Measurements from ENCODE around the gene CD248. TPM values are rescaled to one million over a fixed set of nuclear protein-coding genes. Genes with fewer than 3 reads are reported as not detected.
"Not testable (repeated sequence)": the region's sequence is repeated elsewhere in the genome, so short reads cannot be mapped to it uniquely, and the experiment has no call there.

Gene CD248
- total RNA-seq, 1 donor from 2014 or later, result 31.9 TPM

- Mint-ChIP-seq H3K27ac (peak overlapping the region; percentile 77), H3K4me1 (ENCODE audit: unreplicated experiment) (peaks cover 21% of the 10 kb centered on the region), H3K36me3 (no peaks in the 10 kb centered on the region), H3K9me3 (no peaks in the 10 kb centered on the region), H3K27me3 (peaks cover 9% of the 10 kb centered on the region), H3K4me3 (peak overlapping the region; percentile 93)
- TF ChIP-seq CTCF (conservative IDR thresholded peaks at IDR 0.05), result peak; percentile 52
- DNase-seq (ENCODE audit: extremely low spot score, unreplicated experiment), result peak; percentile 86
Observed at GRCh38 chr11:66313321-66314185, 3.3 kb downstream of the CD248 start.

- H3K27ac Mint-ChIP-seq, result peak overlapping the region; percentile 95
- H3K9me3 Mint-ChIP-seq, result no peaks in the 10 kb centered on the region
- no peaks in the 10 kb centered on the region for H3K36me3 Mint-ChIP-seq
- DNase-seq (ENCODE audit: extremely low spot score, unreplicated experiment), result peak; percentile 99
- peaks cover 9% of the 10 kb centered on the region for H3K27me3 Mint-ChIP-seq
- peak overlapping the region; percentile 93 for H3K4me3 Mint-ChIP-seq
- no peak for TF ChIP-seq CTCF (conservative IDR thresholded peaks at IDR 0.05)
- peaks cover 15% of the 10 kb centered on the region for H3K4me1 Mint-ChIP-seq (ENCODE audit: unreplicated experiment)
Observed at GRCh38 chr11:66312549-66313320, 4.1 kb downstream of the CD248 start.

- Mint-ChIP-seq H3K27me3 (peaks cover 15% of the 10 kb centered on the region), H3K27ac (peak overlapping the region; percentile 95)
- TF ChIP-seq CTCF (conservative IDR thresholded peaks at IDR 0.05), result peak; percentile 89
Observed at GRCh38 chr11:66311965-66312548, 4.8 kb downstream of the CD248 start.

GRCh38 chr11:66311470-66311964 is 5.3 kb downstream of the CD248 start:
- DNase-seq (ENCODE audit: extremely low spot score, unreplicated experiment), result no peak
- Mint-ChIP-seq H3K4me1 (ENCODE audit: unreplicated experiment) (peaks cover 10% of the 10 kb centered on the region), H3K4me3 (peak overlapping the region; percentile 93), H3K9me3 (no peaks in the 10 kb centered on the region), H3K27ac (peak overlapping the region; percentile 95), H3K36me3 (no peaks in the 10 kb centered on the region), H3K27me3 (peaks cover 16% of the 10 kb centered on the region)
- no peak for TF ChIP-seq CTCF (conservative IDR thresholded peaks at IDR 0.05)

More at GRCh38 chr11:66311965-66312548, 4.8 kb downstream of the CD248 start:
- no peaks in the 10 kb centered on the region for H3K9me3 Mint-ChIP-seq
- no peaks in the 10 kb centered on the region for H3K36me3 Mint-ChIP-seq
- peak overlapping the region; percentile 93 for H3K4me3 Mint-ChIP-seq
- peaks cover 10% of the 10 kb centered on the region for H3K4me1 Mint-ChIP-seq (ENCODE audit: unreplicated experiment)
- peak; percentile 90 for DNase-seq (ENCODE audit: extremely low spot score, unreplicated experiment)

- H3K36me3 Mint-ChIP-seq; DNase-seq (ENCODE audit: extremely low spot score, unreplicated experiment); H3K4me3 Mint-ChIP-seq; H3K4me1 Mint-ChIP-seq (ENCODE audit: unreplicated experiment); H3K9me3 Mint-ChIP-seq; H3K27ac Mint-ChIP-seq: not testable (repeated sequence)
- peaks cover 16% of the 10 kb centered on the region for H3K27me3 Mint-ChIP-seq
Observed at GRCh38 chr11:66310803-66311440, 5.9 kb downstream of the CD248 start.

All from type B pancreatic cell (in vitro differentiated cells).